Mesodermal cell (in vitro differentiated cells): ENCODE results near the gene MYBPC3.

Experiments used
- H3K27ac ChIP-seq: 2 replicates; pipeline ENCODE4 v1.7.0; 2013; ENCODE audit warnings: mild to moderate bottlenecking, low read depth, low read length, moderate library complexity; ENCODE audit not compliant: severe bottlenecking
- H3K36me3 ChIP-seq: 2 replicates; pipeline ENCODE4 v1.7.1; 2013; ENCODE audit warnings: mild to moderate bottlenecking, low read length, moderate library complexity; ENCODE audit not compliant: control insufficient read depth, insufficient read depth
- H3K4me1 ChIP-seq: one replicate; pipeline ENCODE4 v1.7.1; 2013; ENCODE audit warnings: mild to moderate bottlenecking, low read length; ENCODE audit not compliant: insufficient read depth, control insufficient read depth, poor library complexity, severe bottlenecking
- H3K4me3 ChIP-seq: 2 replicates; pipeline ENCODE4 v1.7.0; 2013; ENCODE audit warnings: low read length, control low read depth, mild to moderate bottlenecking; ENCODE audit not compliant: insufficient read depth, poor library complexity, severe bottlenecking; ENCODE audit errors: extremely low read depth
- H3K9me3 ChIP-seq: 2 replicates; pipeline ENCODE4 v1.7.1; 2013; ENCODE audit warnings: mild to moderate bottlenecking, low read length, moderate library complexity; ENCODE audit not compliant: control insufficient read depth
- WGBS, 2 experiments: methylation state at CpG; one replicate each; pipeline ENCODE4 v1.1.5; 2013; ENCODE audit warnings: missing lambda C conversion rate in 2 of 2; ENCODE audit not compliant: insufficient coverage in 2 of 2; 5-methylcytosine and 5-hydroxymethylcytosine counted together

The MYBPC3 gene

DNA sequence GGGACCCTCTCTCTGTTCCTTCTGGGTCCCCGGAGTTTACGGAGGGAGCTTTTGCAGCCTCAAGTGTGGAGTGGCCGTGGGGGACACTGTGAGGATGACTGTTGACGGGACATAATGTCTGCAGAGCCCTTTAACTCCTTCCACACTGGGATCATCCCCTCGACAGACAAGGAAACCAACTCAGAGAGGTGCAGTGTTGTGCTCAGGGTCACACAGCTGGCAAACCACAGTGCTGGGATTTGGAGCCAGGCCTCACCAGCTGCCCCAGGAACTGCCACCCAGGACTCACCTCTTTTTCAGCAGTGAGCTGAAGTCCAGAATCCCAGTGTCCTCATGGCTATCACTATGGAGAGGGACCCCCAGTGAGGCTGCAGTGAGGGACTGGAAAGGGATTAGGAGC is 5.4 kb downstream of the MYBPC3 start:
- H3K27ac ChIP-seq = no peak overlapping the region
- H3K4me1 ChIP-seq = no peaks in the 10 kb centered on the region
- no peak overlapping the region for H3K4me3 ChIP-seq
- 100% methylated on average over 2 to 3 of the region's 5 CpGs for WGBS, 2 experiments
- no peaks in the 10 kb centered on the region for H3K36me3 ChIP-seq
- no peaks in the 10 kb centered on the region for H3K9me3 ChIP-seq

GRCh38 chr11:47345890-47346563 is 6.5 kb downstream of the MYBPC3 start:
- Histone ChIP-seq H3K4me1 (no peaks in the 10 kb centered on the region), H3K9me3 (no peaks in the 10 kb centered on the region), H3K4me3 (no peak overlapping the region), H3K36me3 (no peaks in the 10 kb centered on the region), H3K27ac (no peak overlapping the region)
- WGBS, 2 experiments = 92 to 96% methylated on average over 14 to 15 of the region's 18 CpGs

DNA sequence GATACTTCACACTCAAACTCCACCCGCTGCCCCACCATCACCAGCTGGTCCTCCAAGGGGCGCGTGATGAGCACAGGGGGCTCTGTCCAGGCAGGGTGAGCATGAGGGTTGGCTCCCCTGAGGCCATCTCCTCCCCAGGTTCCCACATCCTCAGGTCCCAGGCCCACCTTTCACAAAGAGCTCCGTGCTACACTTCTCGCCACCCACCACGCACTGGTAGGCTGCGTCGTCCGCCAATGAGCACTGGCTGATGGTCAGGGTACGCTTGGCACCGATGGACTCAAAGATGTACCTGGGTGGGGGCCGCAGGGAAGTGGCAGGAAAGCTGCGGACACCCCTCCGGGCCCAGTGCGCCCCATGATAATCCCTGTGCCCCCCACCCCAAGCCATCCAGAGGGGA is 9.6 kb downstream of the MYBPC3 start:
- no peaks in the 10 kb centered on the region for H3K9me3 ChIP-seq
- H3K4me3 ChIP-seq = no peak overlapping the region
- no peaks in the 10 kb centered on the region for H3K4me1 ChIP-seq
- H3K36me3 ChIP-seq = no peaks in the 10 kb centered on the region
- H3K27ac ChIP-seq = no peak overlapping the region
- 93 to 98% methylated on average over 10 to 15 of the region's 15 CpGs for WGBS, 2 experiments

- H3K4me3 ChIP-seq = no peak overlapping the region
- H3K27ac ChIP-seq = no peak overlapping the region
- no peaks in the 10 kb centered on the region for H3K36me3 ChIP-seq
- 92 to 93% methylated on average over 20 to 22 of the region's 24 CpGs for WGBS, 2 experiments
- H3K4me1 ChIP-seq = no peaks in the 10 kb centered on the region
- H3K9me3 ChIP-seq = no peaks in the 10 kb centered on the region
Measured at GRCh38 chr11:47342036-47342803, 10.3 kb downstream of the MYBPC3 start.

- H3K4me1 ChIP-seq = no peaks in the 10 kb centered on the region
- no peaks in the 10 kb centered on the region for H3K9me3 ChIP-seq
- H3K27ac ChIP-seq = no peak overlapping the region
- no peak overlapping the region for H3K4me3 ChIP-seq
- WGBS, 2 experiments = 78 to 83% methylated on average over 16 of the region's 18 CpGs
- H3K36me3 ChIP-seq = no peaks in the 10 kb centered on the region
Measured at GRCh38 chr11:47340980-47341775, 11.3 kb downstream of the MYBPC3 start.

DNA sequence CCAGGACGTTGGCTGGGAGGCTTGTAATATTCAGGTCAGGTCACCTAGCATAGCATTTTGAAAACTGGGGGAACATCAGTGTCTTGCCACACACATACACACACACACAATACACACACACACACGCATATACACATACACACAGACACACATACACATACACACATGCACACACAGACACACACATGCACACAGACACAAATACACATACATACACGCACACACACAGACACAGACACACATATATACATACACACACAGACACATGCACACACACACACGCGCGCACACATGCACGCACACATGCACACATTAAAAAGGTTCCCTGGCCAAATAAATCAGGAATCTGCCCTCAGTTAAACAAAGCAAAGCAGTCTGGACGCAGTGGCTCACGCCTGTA is 12.5 kb downstream of the MYBPC3 start:
- Histone ChIP-seq H3K9me3 (no peaks in the 10 kb centered on the region), H3K27ac (no peak overlapping the region), H3K36me3 (no peaks in the 10 kb centered on the region), H3K4me3 (no peak overlapping the region), H3K4me1 (no peaks in the 10 kb centered on the region)
- WGBS, 2 experiments = 80 to 88% methylated on average over 7 to 8 of the region's 9 CpGs

- H3K9me3 ChIP-seq = no peaks in the 10 kb centered on the region
- H3K4me1 ChIP-seq = no peaks in the 10 kb centered on the region
- WGBS, 2 experiments = 92 to 93% methylated on average over 22 to 24 of the region's 27 CpGs
- no peak overlapping the region for H3K27ac ChIP-seq
- H3K4me3 ChIP-seq = no peak overlapping the region
- no peaks in the 10 kb centered on the region for H3K36me3 ChIP-seq
Measured at GRCh38 chr11:47338396-47339241, 13.9 kb downstream of the MYBPC3 start.

- no peaks in the 10 kb centered on the region for H3K36me3 ChIP-seq
- no peaks in the 10 kb centered on the region for H3K4me1 ChIP-seq
- H3K9me3 ChIP-seq = no peaks in the 10 kb centered on the region
- WGBS, 2 experiments = 93% methylated on average over 26 of the region's 34 CpGs
- H3K4me3 ChIP-seq = no peak overlapping the region
- no peak overlapping the region for H3K27ac ChIP-seq
Measured at GRCh38 chr11:47337229-47337924, 15.1 kb downstream of the MYBPC3 start.

DNA sequence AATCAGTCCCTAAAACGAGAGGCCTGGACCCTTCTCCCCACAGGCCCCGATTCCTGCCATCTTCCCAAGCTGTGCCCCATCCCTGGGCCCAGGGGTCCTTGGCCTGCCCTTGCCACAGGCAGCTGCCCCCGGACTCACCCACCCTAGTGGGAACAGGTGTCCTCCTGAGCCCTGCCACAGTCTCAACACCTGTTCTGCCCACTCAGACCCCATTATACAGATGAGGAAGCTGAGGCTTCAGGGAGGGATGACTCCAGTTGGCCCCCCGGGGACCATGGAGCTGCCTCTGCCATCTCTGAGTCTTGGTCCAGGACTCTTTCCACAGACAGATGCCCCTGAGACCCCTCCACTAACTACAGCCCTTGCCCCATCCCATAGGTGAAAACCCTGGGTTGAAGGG is 15.9 kb downstream of the MYBPC3 start:
- WGBS, 2 experiments = 93 to 98% methylated on average over 3 to 4 of the region's 4 CpGs
- H3K4me3 ChIP-seq = no peak overlapping the region
- no peaks in the 10 kb centered on the region for H3K36me3 ChIP-seq
- no peak overlapping the region for H3K27ac ChIP-seq
- no peaks in the 10 kb centered on the region for H3K4me1 ChIP-seq
- H3K9me3 ChIP-seq = no peaks in the 10 kb centered on the region

DNA sequence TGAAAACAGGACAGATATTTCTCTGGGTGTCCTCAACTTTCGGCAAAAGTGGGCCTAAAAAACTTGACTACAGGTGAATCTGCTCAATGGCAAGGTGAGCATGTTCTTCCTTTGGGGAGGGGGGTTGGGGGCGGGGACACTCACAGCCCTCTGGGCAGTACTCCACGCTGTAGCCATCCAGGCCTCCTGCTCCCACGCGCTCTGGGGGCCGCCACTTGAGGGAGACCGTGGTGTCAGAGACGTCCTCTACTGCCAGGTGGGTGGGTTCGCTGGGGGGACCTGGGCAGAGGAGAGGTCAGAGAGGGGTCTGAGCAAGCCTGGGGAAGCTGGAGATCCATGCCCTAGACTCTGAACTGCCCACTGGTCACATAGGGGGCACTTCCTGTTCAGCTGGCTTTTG is 16.8 kb downstream of the MYBPC3 start:
- WGBS, 2 experiments = 80 to 89% methylated on average over 7 of the region's 9 CpGs
- H3K27ac ChIP-seq = no peak overlapping the region

More for the DNA sequence above, 16.8 kb downstream of the MYBPC3 start:
- H3K4me3 ChIP-seq = no peak overlapping the region
- H3K9me3 ChIP-seq = no peaks in the 10 kb centered on the region
- H3K36me3 ChIP-seq = no peaks in the 10 kb centered on the region
- no peaks in the 10 kb centered on the region for H3K4me1 ChIP-seq
